ENCODE results near the gene METTL8. TPM values are rescaled to one million over a fixed set of nuclear protein-coding genes. Genes with fewer than 3 reads are reported as not detected.

The METTL8 gene
- total RNA-seq, 1 experiment from 2014 or later: 34.4 TPM

DNA sequence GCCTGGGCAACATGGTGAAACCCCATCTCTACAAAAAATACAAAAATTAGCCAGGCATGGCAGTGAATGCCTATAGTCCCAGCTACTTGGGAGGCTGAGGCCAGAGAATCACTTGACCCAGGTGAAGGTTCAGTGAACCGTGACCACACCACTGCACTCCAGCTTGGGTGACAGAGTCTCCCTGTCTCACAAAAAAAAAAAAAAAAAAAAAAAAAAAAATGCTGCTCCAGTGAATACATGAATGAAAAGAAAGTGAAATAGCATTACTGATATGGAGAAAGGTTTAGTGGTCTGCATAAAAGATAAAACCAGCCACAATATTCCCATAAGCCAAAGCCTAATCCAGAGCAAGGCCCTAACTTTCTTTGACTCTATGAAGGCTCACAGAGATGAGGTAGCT lies 44.5 kb downstream of the METTL8 start:
- no peak for ATAC-seq
- ChIA-PET CTCF (interaction anchor here (1.5 kb wide), 1 partner anchor 27 kb away, joined by 3 read pairs; no protein-coding TSS in a partner anchor), RAD21 (ENCODE audit: low non-redundant PET in 1 of 2, low total read pairs in 2 of 2, uncharacterized antibody in 2 of 2, unreplicated experiment in 2 of 2) (no interaction called here), POLR2A (interaction anchor here (0.7 to 1.2 kb wide), 2 partner anchors 45 to 1305 kb away, joined by 3 to 4 read pairs; partner anchors contain the start of genes DCAF17 and METTL8)
- H3K27ac ChIP-seq (ENCODE audit: low read depth, low read length): no peak overlapping the region
- intact Hi-C loops (cut with micrococcal nuclease): no loop called here
- peaks cover 0 to 4% of the 10 kb centered on the region in 2 experiments; a peak in 2 of 4 replicates for H3K4me1 ChIP-seq (ENCODE audit: control insufficient read depth in 1 of 2, insufficient read depth in 2 of 2, low read length in 2 of 2)
- no peak for DNase-seq (ENCODE audit: low read depth, low spot score)
- H2AFZ ChIP-seq (ENCODE audit: low read depth, low read length, poor library complexity, severe bottlenecking): no peak overlapping the region
- TF ChIP-seq CEBPB (IDR thresholded peaks at IDR 0.05; ENCODE audit: low read depth) (no peak), SRF (IDR thresholded peaks at IDR 0.05; ENCODE audit: low read depth) (no peak)
- H3K36me3 ChIP-seq (ENCODE audit: control insufficient read depth in 1 of 2, insufficient read depth in 2 of 2, low read length in 2 of 2): no peaks in the 10 kb centered on the region
- H3K27me3 ChIP-seq (ENCODE audit: insufficient read depth, low read length): no peaks in the 10 kb centered on the region
- H3K9me2 ChIP-seq (ENCODE audit: insufficient read depth): no peaks in the 10 kb centered on the region
- no TSS peak for BruUV-seq (replicated peaks)
- H4K20me1 ChIP-seq (ENCODE audit: insufficient read depth): no peaks in the 10 kb centered on the region
- no peak overlapping the region for H3K4me2 ChIP-seq (ENCODE audit: low read length)
- H3K9ac ChIP-seq (ENCODE audit: low read length): no peak overlapping the region
- peaks cover 32% of the 10 kb centered on the region for H3K79me2 ChIP-seq (ENCODE audit: insufficient read depth, low read length)
- no peak overlapping the region for H3K4me3 ChIP-seq (replicated peaks in 1 of 2; ENCODE audit: low read depth in 1 of 2, low read length in 2 of 2)
- H3K9me3 ChIP-seq (ENCODE audit: control insufficient read depth in 1 of 2, insufficient read depth in 1 of 2, low read depth in 1 of 2, low read length in 2 of 2): no peaks in the 10 kb centered on the region

- RAD21 ChIA-PET (ENCODE audit: low non-redundant PET in 1 of 2, low total read pairs in 2 of 2, uncharacterized antibody in 2 of 2, unreplicated experiment in 2 of 2): no interaction called here
- no peak overlapping the region for H3K9ac ChIP-seq (ENCODE audit: low read length)
- TF ChIP-seq ZNF274 (IDR thresholded peaks at IDR 0.05; ENCODE audit: low read depth, low read length): no peak
- no peak for TF ChIP-seq RAD21 (IDR thresholded peaks at IDR 0.05; ENCODE audit: low read depth)
- no peak for TF ChIP-seq MAX (IDR thresholded peaks at IDR 0.05)
- TF ChIP-seq TCF7L2 (IDR thresholded peaks at IDR 0.05; ENCODE audit: borderline replicate concordance, extremely low read depth, insufficient read depth, insufficient read length): no peak
- TF ChIP-seq FOSL1 (IDR thresholded peaks at IDR 0.05; ENCODE audit: low read depth): no peak
- TF ChIP-seq EGR1 (IDR thresholded peaks at IDR 0.05; ENCODE audit: low read depth): no peak
- no peak for TF ChIP-seq ELF1 (IDR thresholded peaks at IDR 0.05; ENCODE audit: borderline replicate concordance, low read depth)
- TF ChIP-seq, protein P1, sequence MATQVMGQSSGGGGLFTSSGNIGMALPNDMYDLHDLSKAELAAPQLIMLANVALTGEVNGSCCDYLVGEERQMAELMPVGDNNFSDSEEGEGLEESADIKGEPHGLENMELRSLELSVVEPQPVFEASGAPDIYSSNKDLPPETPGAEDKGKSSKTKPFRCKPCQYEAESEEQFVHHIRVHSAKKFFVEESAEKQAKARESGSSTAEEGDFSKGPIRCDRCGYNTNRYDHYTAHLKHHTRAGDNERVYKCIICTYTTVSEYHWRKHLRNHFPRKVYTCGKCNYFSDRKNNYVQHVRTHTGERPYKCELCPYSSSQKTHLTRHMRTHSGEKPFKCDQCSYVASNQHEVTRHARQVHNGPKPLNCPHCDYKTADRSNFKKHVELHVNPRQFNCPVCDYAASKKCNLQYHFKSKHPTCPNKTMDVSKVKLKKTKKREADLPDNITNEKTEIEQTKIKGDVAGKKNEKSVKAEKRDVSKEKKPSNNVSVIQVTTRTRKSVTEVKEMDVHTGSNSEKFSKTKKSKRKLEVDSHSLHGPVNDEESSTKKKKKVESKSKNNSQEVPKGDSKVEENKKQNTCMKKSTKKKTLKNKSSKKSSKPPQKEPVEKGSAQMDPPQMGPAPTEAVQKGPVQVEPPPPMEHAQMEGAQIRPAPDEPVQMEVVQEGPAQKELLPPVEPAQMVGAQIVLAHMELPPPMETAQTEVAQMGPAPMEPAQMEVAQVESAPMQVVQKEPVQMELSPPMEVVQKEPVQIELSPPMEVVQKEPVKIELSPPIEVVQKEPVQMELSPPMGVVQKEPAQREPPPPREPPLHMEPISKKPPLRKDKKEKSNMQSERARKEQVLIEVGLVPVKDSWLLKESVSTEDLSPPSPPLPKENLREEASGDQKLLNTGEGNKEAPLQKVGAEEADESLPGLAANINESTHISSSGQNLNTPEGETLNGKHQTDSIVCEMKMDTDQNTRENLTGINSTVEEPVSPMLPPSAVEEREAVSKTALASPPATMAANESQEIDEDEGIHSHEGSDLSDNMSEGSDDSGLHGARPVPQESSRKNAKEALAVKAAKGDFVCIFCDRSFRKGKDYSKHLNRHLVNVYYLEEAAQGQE (IDR thresholded peaks at IDR 0.05; ENCODE audit: low read depth): no peak
- no peak for TF ChIP-seq ZFX (IDR thresholded peaks at IDR 0.05)
- TF ChIP-seq POLR2A (IDR thresholded peaks at IDR 0.05; ENCODE audit: borderline replicate concordance, extremely low read depth, insufficient read depth, insufficient read length): no peak
- no peak for TF ChIP-seq EZH2 (IDR thresholded peaks at IDR 0.05)
- no peak for TF ChIP-seq CBX3 (IDR thresholded peaks at IDR 0.05; ENCODE audit: low read depth)
- TF ChIP-seq YY1 (IDR thresholded peaks at IDR 0.05; ENCODE audit: extremely low read depth, insufficient replicate concordance, low read depth, low read length): no peak
- no peak for TF ChIP-seq EZH2phosphoT487 (IDR thresholded peaks at IDR 0.05; ENCODE audit: borderline replicate concordance)
- DNase-seq (ENCODE audit: low read depth, low spot score): no peak
- no peak overlapping the region for H3K4me3 ChIP-seq (replicated peaks in 1 of 2; ENCODE audit: low read depth in 1 of 2, low read length in 2 of 2)
- no peaks in the 10 kb centered on the region for H4K20me1 ChIP-seq (ENCODE audit: insufficient read depth)
- H3K4me1 ChIP-seq (ENCODE audit: control insufficient read depth in 1 of 2, insufficient read depth in 2 of 2, low read length in 2 of 2): peaks cover 0 to 4% of the 10 kb centered on the region in 2 experiments; a peak in 2 of 4 replicates
- H3K9me2 ChIP-seq (ENCODE audit: insufficient read depth): no peaks in the 10 kb centered on the region
- no peak for ATAC-seq
- no peaks in the 10 kb centered on the region for H3K27me3 ChIP-seq (ENCODE audit: insufficient read depth, low read length)
- no TSS peak for BruUV-seq (replicated peaks)
- POLR2A ChIA-PET: no interaction called here
- no peak overlapping the region for H3K4me2 ChIP-seq (ENCODE audit: low read length)
- no peaks in the 10 kb centered on the region for H3K9me3 ChIP-seq (ENCODE audit: control insufficient read depth in 1 of 2, insufficient read depth in 1 of 2, low read depth in 1 of 2, low read length in 2 of 2)
- H3K79me2 ChIP-seq (ENCODE audit: insufficient read depth, low read length): peaks cover 26% of the 10 kb centered on the region
- no peak overlapping the region for H3K27ac ChIP-seq (ENCODE audit: low read depth, low read length)
- CTCF ChIA-PET: no interaction called here
- H3K36me3 ChIP-seq (ENCODE audit: control insufficient read depth in 1 of 2, insufficient read depth in 2 of 2, low read length in 2 of 2): no peaks in the 10 kb centered on the region
- intact Hi-C loops (cut with micrococcal nuclease): no loop called here
- no peak overlapping the region for H2AFZ ChIP-seq (ENCODE audit: low read depth, low read length, poor library complexity, severe bottlenecking)
Measured at GRCh38 chr2:171387052-171387451, 46.7 kb downstream of the METTL8 start.

Measured in HCT116 (cell line).